Measurements from ENCODE around the gene PACRG. TPM values are rescaled to one million over a fixed set of nuclear protein-coding genes. Genes with fewer than 3 reads are reported as not detected.
A peak's percentile ranks its signal among the peaks of the same experiment; 100 is the strongest.

Gene PACRG
- total RNA-seq, 4 donors from 2014 or later = 1.5 to 10.4 (median 2.1) TPM

DNA sequence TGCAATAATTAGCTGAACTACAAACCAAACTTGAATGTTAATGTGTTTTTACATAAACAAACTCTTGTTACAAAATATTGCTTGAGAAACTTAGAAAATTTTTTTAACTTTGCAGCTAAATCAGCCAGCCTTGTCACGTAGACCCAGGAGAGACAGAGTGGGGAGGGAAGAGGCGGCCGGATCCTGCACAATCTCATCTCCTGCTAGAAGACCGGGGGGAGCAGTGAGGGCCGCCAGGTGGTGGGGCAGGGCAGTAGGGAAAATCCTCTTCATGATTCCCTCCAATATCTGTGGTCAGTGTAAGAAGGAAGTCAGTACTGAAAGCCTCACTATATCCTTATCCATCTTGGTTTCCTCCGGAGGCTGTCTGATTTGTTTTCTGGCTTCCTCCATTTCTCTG lies 193.3 kb downstream of the PACRG start:
- peaks cover 0 to 30% (median 0%) of the 10 kb centered on the region in 4 donors for H3K9me3 ChIP-seq
- TF ChIP-seq POLR2A (IDR thresholded peaks at IDR 0.05) (no peak), EP300 (IDR thresholded peaks at IDR 0.05) (no peak), CTCF (IDR thresholded peaks at IDR 0.05) (no peak)
- H3K27me3 ChIP-seq = no peaks in the 10 kb centered on the region
- no peak overlapping the region for H3K27ac ChIP-seq
- no peak for DNase-seq (ENCODE audit: low spot score in 2 of 2)
- no peaks in the 10 kb centered on the region for H3K4me1 ChIP-seq
- WGBS, 2 donors = 43 to 52% methylated on average over 6 of the region's 6 CpGs
- no peak overlapping the region for H3K4me3 ChIP-seq
- H3K36me3 ChIP-seq = no peaks in the 10 kb centered on the region

GRCh38 chr6:162921510-162922040 lies 193.8 kb downstream of the PACRG start:
- no peak for DNase-seq (ENCODE audit: low spot score in 2 of 2)
- Histone ChIP-seq H3K4me3 (no peak overlapping the region), H3K9me3 (peaks cover 0 to 35% (median 0%) of the 10 kb centered on the region in 4 donors), H3K4me1 (no peaks in the 10 kb centered on the region), H3K36me3 (no peaks in the 10 kb centered on the region), H3K27ac (no peak overlapping the region), H3K27me3 (no peaks in the 10 kb centered on the region)
- no peak for TF ChIP-seq CTCF (IDR thresholded peaks at IDR 0.05)
- TF ChIP-seq POLR2A (IDR thresholded peaks at IDR 0.05) = no peak
- no peak for TF ChIP-seq EP300 (IDR thresholded peaks at IDR 0.05)
- 73 to 75% methylated on average over 7 of the region's 7 CpGs for WGBS, 2 donors

DNA sequence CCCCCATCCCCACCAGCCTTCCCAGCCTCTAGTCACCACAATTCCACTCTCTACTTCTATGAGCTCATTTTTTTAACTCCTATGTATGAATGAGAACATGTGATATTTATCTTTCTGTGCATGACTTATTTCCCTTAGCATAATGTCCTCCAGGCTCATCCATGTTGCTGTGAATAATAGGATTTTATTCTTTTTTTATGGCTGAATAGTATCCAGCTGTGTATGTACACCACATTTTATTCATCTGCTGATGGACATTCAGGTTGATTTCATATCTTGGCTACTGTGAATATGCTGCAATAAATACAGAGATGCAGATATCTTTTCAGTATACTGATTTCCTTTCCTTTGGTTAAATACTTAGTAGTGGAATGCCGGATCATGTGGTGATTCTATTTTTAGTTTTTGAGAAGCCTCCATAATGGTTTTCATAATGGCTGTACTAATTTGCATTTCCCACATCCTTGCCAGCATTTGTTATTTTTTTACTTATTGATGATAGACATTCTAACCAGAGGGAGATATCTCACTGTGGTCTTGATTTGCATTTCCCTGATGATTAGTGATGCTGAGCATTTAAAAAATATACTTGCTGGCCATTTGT lies 194.9 kb downstream of the PACRG start:
- Histone ChIP-seq H3K9me3 (peaks cover 0 to 44% (median 0%) of the 10 kb centered on the region in 4 donors), H3K27me3 (no peaks in the 10 kb centered on the region), H3K36me3 (no peaks in the 10 kb centered on the region), H3K4me3 (no peak overlapping the region), H3K27ac (no peak overlapping the region), H3K4me1 (no peaks in the 10 kb centered on the region)
- TF ChIP-seq POLR2A (IDR thresholded peaks at IDR 0.05) (no peak), EP300 (IDR thresholded peaks at IDR 0.05) (no peak), CTCF (IDR thresholded peaks at IDR 0.05) (no peak)
- WGBS, 2 donors = 65 to 69% methylated on average over 1 of the region's 1 CpG
- no peak for DNase-seq (ENCODE audit: low spot score in 2 of 2)

DNA sequence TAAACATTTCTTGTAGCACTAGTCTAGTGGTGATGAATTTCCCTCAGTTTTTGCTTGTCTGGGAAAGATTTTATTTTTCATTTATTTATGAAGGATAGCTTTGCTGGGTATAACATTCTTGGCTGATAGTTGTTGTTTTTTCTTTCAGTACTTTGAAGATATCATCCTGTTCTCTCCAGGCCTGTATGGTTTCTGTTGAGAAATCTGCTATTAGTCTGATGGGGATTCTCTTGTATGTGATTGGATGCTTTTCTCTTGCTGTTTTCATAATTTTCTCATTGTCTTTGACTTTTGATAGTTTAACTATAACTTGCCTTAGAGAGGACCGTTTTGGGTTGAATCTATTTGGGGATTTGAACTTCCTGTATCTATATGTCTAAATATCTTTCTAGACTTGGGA lies 207.1 kb downstream of the PACRG start:
- no peaks in the 10 kb centered on the region for H3K36me3 ChIP-seq
- H3K4me3 ChIP-seq = no peak overlapping the region
- peaks cover 0 to 31% (median 4%) of the 10 kb centered on the region in 4 donors for H3K9me3 ChIP-seq
- H3K27me3 ChIP-seq = no peaks in the 10 kb centered on the region
- H3K27ac ChIP-seq = no peak overlapping the region
- no peak for DNase-seq (ENCODE audit: low spot score in 2 of 2)
- no peaks in the 10 kb centered on the region for H3K4me1 ChIP-seq
- WGBS, 2 donors = 77 to 86% methylated on average over 1 of the region's 1 CpG
- no peak for TF ChIP-seq CTCF (IDR thresholded peaks at IDR 0.05)
- TF ChIP-seq POLR2A (IDR thresholded peaks at IDR 0.05) = no peak
- no peak for TF ChIP-seq EP300 (IDR thresholded peaks at IDR 0.05)

- 36 to 60% methylated on average over 5 of the region's 5 CpGs for WGBS, 2 donors
- DNase-seq (ENCODE audit: low spot score in 2 of 2) = no peak
- no peaks in the 10 kb centered on the region for H3K27me3 ChIP-seq
- TF ChIP-seq POLR2A (IDR thresholded peaks at IDR 0.05) (no peak), CTCF (IDR thresholded peaks at IDR 0.05) (no peak)
- H3K9me3 ChIP-seq = peaks cover 0 to 25% (median 0%) of the 10 kb centered on the region in 4 donors
- H3K27ac ChIP-seq = peak overlapping the region in 1 of 4 donors; percentile 30
- no peaks in the 10 kb centered on the region for H3K4me1 ChIP-seq
- H3K4me3 ChIP-seq = peak overlapping the region in 1 of 4 donors; percentile 6
- no peaks in the 10 kb centered on the region for H3K36me3 ChIP-seq
These were observed 212.7 kb downstream of the PACRG start for GRCh38 chr6:162940426-162940825.
